A549 (cell line): ENCODE measurements around the gene ATP10B.

Experiments
- BCL3 ChIP-seq: fragments of >200 bp; sonication (Bioruptor Twin); formaldehyde crosslinking; IDR thresholded peaks from 3 replicates; pipeline ENCODE4 v1.6.1; 2016
- CTCF ChIP-seq: fragments of >200 bp; sonication (Bioruptor Twin); formaldehyde crosslinking; IDR thresholded peaks from 3 replicates; pipeline ENCODE4 v1.5.1; 2016
- SMC3 ChIP-seq: fragments of >200 bp; sonication (Bioruptor Twin); formaldehyde crosslinking; IDR thresholded peaks from 3 replicates; pipeline ENCODE4 v1.6.1; 2018; ENCODE audit warnings: inconsistent platforms

- TF ChIP-seq BCL3 (no peak), CTCF (no peak), SMC3 (no peak)
These were observed 4.4 kb downstream of the ATP10B start for GRCh38 chr5:160847526-160848085.
